DOHH2 (cell line): ENCODE measurements around the gene BTBD17.

Experiments
- H3F3A ChIP-seq: fragments of 200-600 bp; sonication (generic), shearing (Covaris generic); 2 replicates; pipeline ENCODE4 v1.6.0; 2016; ENCODE audit warnings: antibody characterized with exemption, mild to moderate bottlenecking; ENCODE audit not compliant: control insufficient read depth, insufficient read depth
- H3K27ac ChIP-seq: fragments of 200-600 bp; sonication (generic); 2 replicates; pipeline ENCODE4 v1.5.1; 2014; ENCODE audit warnings: low read depth, mild to moderate bottlenecking, low read length, moderate library complexity
- H3K27me3 ChIP-seq: fragments of 200-600 bp; sonication (generic); 2 replicates; pipeline ENCODE4 v1.6.1; 2014; ENCODE audit warnings: mild to moderate bottlenecking, low read length, mixed read lengths; ENCODE audit not compliant: control insufficient read depth
- H3K36me3 ChIP-seq: fragments of 200-600 bp; sonication (generic); 2 replicates; pipeline ENCODE4 v1.6.1; 2014; ENCODE audit warnings: mild to moderate bottlenecking, low read length, moderate library complexity, mixed read lengths; ENCODE audit not compliant: control insufficient read depth
- H3K4me1 ChIP-seq: fragments of 200-600 bp; sonication (generic); 2 replicates; pipeline ENCODE4 v1.6.1; 2014; ENCODE audit warnings: mild to moderate bottlenecking, low read length, mixed read lengths; ENCODE audit not compliant: control insufficient read depth
- H3K4me2 ChIP-seq: fragments of 200-600 bp; sonication (generic); 2 replicates; pipeline ENCODE4 v1.6.0; 2014; ENCODE audit warnings: mild to moderate bottlenecking, low read length, moderate library complexity
- H3K4me3 ChIP-seq: fragments of 200-600 bp; sonication (generic); 2 replicates; pipeline ENCODE4 v1.5.1; 2014; ENCODE audit warnings: mild to moderate bottlenecking, low read length, mixed read lengths
- H3K79me2 ChIP-seq: fragments of 200-600 bp; sonication (generic); 2 replicates; pipeline ENCODE4 v1.6.1; 2014; ENCODE audit warnings: mild to moderate bottlenecking, low read length, mixed read lengths; ENCODE audit not compliant: control insufficient read depth
- H3K9me2 ChIP-seq: fragments of 200-600 bp; sonication (generic); replicated peaks from 2 replicates; pipeline ENCODE4 v1.6.1; 2014; ENCODE audit warnings: mild to moderate bottlenecking, low read length, mixed read lengths; ENCODE audit not compliant: control insufficient read depth
- H3K9me3 ChIP-seq: fragments of 200-600 bp; sonication (generic); 2 replicates; pipeline ENCODE4 v1.6.1; 2014; ENCODE audit warnings: antibody characterized with exemption, low read length, mixed read lengths; ENCODE audit not compliant: control insufficient read depth, insufficient read depth
- H4K20me1 ChIP-seq: fragments of 200-600 bp; sonication (generic); 2 replicates; pipeline ENCODE4 v1.6.0; 2014; ENCODE audit warnings: low read depth, mild to moderate bottlenecking, antibody characterized with exemption, low read length, moderate library complexity; ENCODE audit not compliant: control insufficient read depth, insufficient read depth
- CTCF ChIP-seq: fragments of 200-600 bp; sonication (generic); IDR thresholded peaks from one replicate; pipeline ENCODE4 v1.5.1; 2014; ENCODE audit warnings: antibody characterized with exemption, mild to moderate bottlenecking, low read depth, low read length; ENCODE audit not compliant: poor library complexity, severe bottlenecking
- EZH2phosphoT487 ChIP-seq: fragments of 200-600 bp; sonication (generic); IDR thresholded peaks from 2 replicates; pipeline ENCODE4 v1.6.1; 2017; ENCODE audit warnings: borderline replicate concordance, mild to moderate bottlenecking, antibody characterized with exemption, low read length, moderate library complexity, mixed read lengths

The BTBD17 gene

GRCh38 chr17:74404218-74404617, 42.5 kb upstream of the BTBD17 start:
- no peak overlapping the region for H3K4me2 ChIP-seq
- H3K9me3 ChIP-seq, result no peaks in the 10 kb centered on the region
- no peaks in the 10 kb centered on the region for H3K36me3 ChIP-seq
- no peak for TF ChIP-seq CTCF
- no peak for TF ChIP-seq EZH2phosphoT487
- no peak overlapping the region for H3K4me3 ChIP-seq
- no peaks in the 10 kb centered on the region for H4K20me1 ChIP-seq
- H3K4me1 ChIP-seq, result no peaks in the 10 kb centered on the region
- no peaks in the 10 kb centered on the region for H3K79me2 ChIP-seq
- no peak overlapping the region for H3K27ac ChIP-seq
- no peaks in the 10 kb centered on the region for H3K9me2 ChIP-seq
- no peaks in the 10 kb centered on the region for H3K27me3 ChIP-seq
- no peaks in the 10 kb centered on the region for H3F3A ChIP-seq

- H3K9me2 ChIP-seq, result no peaks in the 10 kb centered on the region
- TF ChIP-seq EZH2phosphoT487 (no peak), CTCF (no peak)
- no peak overlapping the region for H3K4me2 ChIP-seq
These were observed 42.0 kb upstream of the BTBD17 start for GRCh38 chr17:74403512-74404137.

DNA sequence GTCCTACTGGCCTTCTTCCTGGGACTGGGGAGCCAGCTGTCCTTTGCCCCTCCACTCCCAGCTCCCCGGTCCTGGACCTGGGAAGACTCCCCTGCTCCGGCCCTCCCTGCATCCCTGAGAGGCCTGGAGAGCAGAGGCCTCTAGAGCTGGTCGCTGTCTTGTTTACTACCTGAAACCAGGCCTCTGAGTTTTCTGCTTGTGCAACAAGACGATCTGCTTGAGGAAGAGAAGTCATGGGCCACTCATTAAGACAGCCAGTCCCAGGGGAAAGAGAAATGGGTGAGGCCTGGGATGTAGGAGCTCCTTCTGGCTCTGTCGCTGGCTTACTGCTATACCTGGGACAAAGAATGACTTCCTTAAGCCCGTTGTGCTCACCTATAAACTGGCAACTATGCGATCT, 40.4 kb upstream of the BTBD17 start:
- TF ChIP-seq EZH2phosphoT487 (no peak), CTCF (no peak)
- Histone ChIP-seq H3K4me2 (no peak overlapping the region), H3K27me3 (no peaks in the 10 kb centered on the region), H3K79me2 (no peaks in the 10 kb centered on the region), H3K9me2 (no peaks in the 10 kb centered on the region), H3K36me3 (no peaks in the 10 kb centered on the region), H4K20me1 (no peaks in the 10 kb centered on the region), H3K9me3 (no peaks in the 10 kb centered on the region), H3K4me3 (no peak overlapping the region), H3F3A (no peaks in the 10 kb centered on the region), H3K4me1 (no peaks in the 10 kb centered on the region), H3K27ac (no peak overlapping the region)

More at GRCh38 chr17:74403512-74404137, 42.0 kb upstream of the BTBD17 start:
- no peaks in the 10 kb centered on the region for H3K27me3 ChIP-seq
- H3K4me1 ChIP-seq, result no peaks in the 10 kb centered on the region
- H3K36me3 ChIP-seq, result no peaks in the 10 kb centered on the region
- H3F3A ChIP-seq, result no peaks in the 10 kb centered on the region
- no peak overlapping the region for H3K4me3 ChIP-seq
- no peaks in the 10 kb centered on the region for H4K20me1 ChIP-seq
- no peak overlapping the region for H3K27ac ChIP-seq
- no peaks in the 10 kb centered on the region for H3K9me3 ChIP-seq
- no peaks in the 10 kb centered on the region for H3K79me2 ChIP-seq
